MM.1S (cell line): ENCODE results near the gene POLG2.
"Not testable (repeated sequence)": the region's sequence is repeated elsewhere in the genome, so short reads cannot be mapped to it uniquely, and the experiment has no call there.

Experiments used
- DNase-seq: peaks from one replicate; pipeline ENCODE4 v3.0.0-alpha.2; 2015
- H2AFZ ChIP-seq: fragments of 300-600 bp; sonication (generic); 2 replicates; pipeline ENCODE4 v1.6.0; 2016; ENCODE audit warnings: antibody characterized with exemption, low read length
- H3F3A ChIP-seq: fragments of 300-600 bp; sonication (generic); 2 replicates; pipeline ENCODE4 v1.6.1; 2016; ENCODE audit warnings: mild to moderate bottlenecking, antibody characterized with exemption, low read length, moderate library complexity, mixed read lengths; ENCODE audit not compliant: insufficient read depth
- H3K27ac ChIP-seq: fragments of 300-600 bp; sonication (generic); 2 replicates; pipeline ENCODE4 v1.5.1; 2016; ENCODE audit warnings: mild to moderate bottlenecking, low read length
- H3K27me3 ChIP-seq: fragments of 300-600 bp; sonication (generic); replicated peaks from 2 replicates; pipeline ENCODE4 v1.6.0; 2016; ENCODE audit warnings: low read length; ENCODE audit not compliant: insufficient read depth
- H3K36me3 ChIP-seq: fragments of 300-600 bp; sonication (generic); replicated peaks from 2 replicates; pipeline ENCODE4 v1.6.1; 2016; ENCODE audit warnings: mild to moderate bottlenecking, low read length, mixed read lengths; ENCODE audit not compliant: insufficient read depth
- H3K4me1 ChIP-seq: fragments of 300-600 bp; sonication (generic); 2 replicates; pipeline ENCODE4 v1.6.1; 2016; ENCODE audit warnings: low read length, mixed read lengths
- H3K4me2 ChIP-seq: fragments of 300-600 bp; sonication (generic); 2 replicates; pipeline ENCODE4 v1.6.0; 2016; ENCODE audit warnings: low read depth, low read length
- H3K4me3 ChIP-seq: fragments of 300-600 bp; sonication (generic); 2 replicates; pipeline ENCODE4 v1.5.1; 2016; ENCODE audit warnings: low read length, mixed read lengths
- H3K79me2 ChIP-seq: fragments of 300-600 bp; sonication (generic); 2 replicates; pipeline ENCODE4 v1.6.1; 2016; ENCODE audit warnings: mixed run types, low read length, mixed read lengths
- H3K9ac ChIP-seq: fragments of 300-600 bp; sonication (generic); 2 replicates; pipeline ENCODE4 v1.6.1; 2016; ENCODE audit warnings: low read length, mixed read lengths
- H3K9me2 ChIP-seq: fragments of 300-600 bp; sonication (generic); replicated peaks from 2 replicates; pipeline ENCODE4 v1.6.1; 2016; ENCODE audit warnings: mild to moderate bottlenecking, low read length, mixed read lengths; ENCODE audit not compliant: insufficient read depth
- H3K9me3 ChIP-seq: fragments of 300-600 bp; sonication (generic); replicated peaks from 2 replicates; pipeline ENCODE4 v1.6.1; 2016; ENCODE audit warnings: mild to moderate bottlenecking, low read length, mixed read lengths; ENCODE audit not compliant: insufficient read depth
- H4K20me1 ChIP-seq: fragments of 300-600 bp; sonication (generic); 2 replicates; pipeline ENCODE4 v1.6.1; 2016; ENCODE audit warnings: mild to moderate bottlenecking, low read length, moderate library complexity, mixed read lengths; ENCODE audit not compliant: insufficient read depth
- CTCF ChIP-seq: fragments of 300-600 bp; sonication (generic); IDR thresholded peaks from 2 replicates; pipeline ENCODE4 v1.5.1; 2016; ENCODE audit warnings: antibody characterized with exemption, low read length, mixed read lengths
- EZH2 ChIP-seq: fragments of 300-600 bp; sonication (generic); optimal IDR thresholded peaks from 2 replicates; pipeline ENCODE3; 2017; ENCODE audit warnings: low read depth, mild to moderate bottlenecking, antibody characterized with exemption, low read length, mixed read lengths
- EZH2phosphoT487 ChIP-seq: fragments of 300-600 bp; sonication (generic); IDR thresholded peaks from 2 replicates; pipeline ENCODE4 v1.6.1; 2018; ENCODE audit warnings: antibody characterized with exemption, low read length

Gene POLG2

GRCh38 chr17:64471440-64471839 lies 25.4 kb downstream of the POLG2 start:
- no peak overlapping the region for H3K9ac ChIP-seq
- no peaks in the 10 kb centered on the region for H3K36me3 ChIP-seq
- H2AFZ ChIP-seq = no peak overlapping the region
- no peaks in the 10 kb centered on the region for H3K79me2 ChIP-seq
- no peaks in the 10 kb centered on the region for H3K4me1 ChIP-seq
- no peak for DNase-seq
- H3K4me3 ChIP-seq = no peak overlapping the region
- no peaks in the 10 kb centered on the region for H3K27me3 ChIP-seq
- H3K27ac ChIP-seq = no peak overlapping the region
- no peaks in the 10 kb centered on the region for H3K9me2 ChIP-seq
- no peaks in the 10 kb centered on the region for H4K20me1 ChIP-seq
- TF ChIP-seq CTCF = no peak
- H3K9me3 ChIP-seq = no peaks in the 10 kb centered on the region
- no peak overlapping the region for H3K4me2 ChIP-seq
- no peaks in the 10 kb centered on the region for H3F3A ChIP-seq

GRCh38 chr17:64470625-64471024 lies 26.2 kb downstream of the POLG2 start:
- Histone ChIP-seq H3K4me3 (no peak overlapping the region), H3K9me3 (no peaks in the 10 kb centered on the region), H2AFZ (no peak overlapping the region), H4K20me1 (no peaks in the 10 kb centered on the region), H3K27me3 (no peaks in the 10 kb centered on the region), H3K79me2 (no peaks in the 10 kb centered on the region), H3K36me3 (no peaks in the 10 kb centered on the region), H3K4me1 (no peaks in the 10 kb centered on the region), H3F3A (no peaks in the 10 kb centered on the region), H3K9ac (no peak overlapping the region), H3K9me2 (no peaks in the 10 kb centered on the region), H3K4me2 (no peak overlapping the region), H3K27ac (no peak overlapping the region)
- TF ChIP-seq CTCF (no peak), EZH2phosphoT487 (no peak), EZH2 (no peak)
- DNase-seq = no peak

GRCh38 chr17:64466834-64467233 lies 30.0 kb downstream of the POLG2 start:
- not testable (repeated sequence) for DNase-seq, H4K20me1 ChIP-seq, H3K4me3 ChIP-seq, H3K36me3 ChIP-seq, H3K4me2 ChIP-seq, H3K9me3 ChIP-seq, H3K4me1 ChIP-seq, H3K27ac ChIP-seq, H3K9me2 ChIP-seq, H3K9ac ChIP-seq, H2AFZ ChIP-seq, H3K79me2 ChIP-seq, H3K27me3 ChIP-seq, H3F3A ChIP-seq

DNA sequence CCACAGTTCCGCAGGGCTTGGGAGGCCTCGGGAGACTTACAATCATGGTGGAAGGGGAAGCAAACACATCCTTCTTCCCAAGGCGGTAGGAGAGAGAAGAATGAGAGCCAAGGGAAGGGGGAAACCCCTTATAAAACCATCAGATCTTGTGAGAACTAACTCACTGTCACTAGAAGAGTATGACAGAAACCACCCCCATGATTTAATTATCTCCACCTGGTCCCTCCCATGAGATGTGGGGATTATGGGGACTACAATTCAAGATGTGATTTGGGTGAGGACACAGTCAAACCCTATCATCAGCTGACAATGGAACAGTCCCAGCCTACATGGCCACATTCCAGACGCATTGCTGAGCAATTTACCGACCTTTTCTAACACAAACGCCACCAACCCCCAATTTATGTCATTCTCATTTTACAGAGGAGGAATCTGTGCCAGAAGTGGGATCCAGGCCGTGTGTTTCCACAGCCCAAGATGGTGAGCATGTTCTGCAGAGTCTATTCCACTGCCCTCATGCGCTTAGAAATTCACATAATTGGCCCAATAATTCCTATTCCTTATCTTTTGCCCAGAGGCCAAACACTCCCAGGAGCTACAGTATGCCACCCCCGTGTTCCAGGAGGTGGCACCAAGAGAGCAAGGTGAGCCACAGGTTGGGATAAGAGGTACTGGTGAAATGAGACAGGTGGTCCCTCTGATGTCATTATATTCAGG lies 30.7 kb downstream of the POLG2 start:
- H4K20me1 ChIP-seq = no peaks in the 10 kb centered on the region
- H3K27me3 ChIP-seq = no peaks in the 10 kb centered on the region
- no peaks in the 10 kb centered on the region for H3K36me3 ChIP-seq
- H3K27ac ChIP-seq = no peak overlapping the region
- no peak overlapping the region for H3K4me3 ChIP-seq
- no peak overlapping the region for H2AFZ ChIP-seq
- no peak overlapping the region for H3K9ac ChIP-seq
- no peaks in the 10 kb centered on the region for H3K79me2 ChIP-seq
- no peak for TF ChIP-seq CTCF
- no peak for TF ChIP-seq EZH2
- no peak for TF ChIP-seq EZH2phosphoT487
- no peaks in the 10 kb centered on the region for H3K4me1 ChIP-seq
- H3K4me2 ChIP-seq = no peak overlapping the region
- no peaks in the 10 kb centered on the region for H3K9me3 ChIP-seq
- DNase-seq = no peak
- no peaks in the 10 kb centered on the region for H3K9me2 ChIP-seq
- H3F3A ChIP-seq = no peaks in the 10 kb centered on the region
